Fibroblast of peridontal ligament (primary cell): ENCODE measurements around the gene ALDH16A1.

Source experiments
- DNase-seq: peaks from one replicate; pipeline ENCODE4 v3.0.0-alpha.2; 2010; ENCODE audit errors: extremely low read depth

The ALDH16A1 gene

GRCh38 chr19:49512970-49513745, 60.1 kb downstream of the ALDH16A1 start:
- DNase-seq = no peak

- no peak for DNase-seq
These were observed 60.7 kb downstream of the ALDH16A1 start for GRCh38 chr19:49513746-49514118.

- no peak for DNase-seq
These were observed 61.1 kb downstream of the ALDH16A1 start for GRCh38 chr19:49514151-49514550.

GRCh38 chr19:49515767-49516166, 62.7 kb downstream of the ALDH16A1 start:
- no peak for DNase-seq

- DNase-seq = no peak
These were observed 65.0 kb downstream of the ALDH16A1 start for GRCh38 chr19:49518033-49518432.
